Endothelial cell of umbilical vein (primary cell): ENCODE data around the gene MYOM3.

Experiments used
- EZH2 ChIP-seq: IDR thresholded peaks from 2 replicates; pipeline ENCODE4 v1.6.1; 2012; ENCODE audit warnings: borderline replicate concordance, low read depth, mild to moderate bottlenecking, moderate library complexity, low read length, inconsistent platforms; ENCODE audit not compliant: severe bottlenecking
- TF ChIP-seq, protein P1 (sequence below), 2 donors: IDR thresholded peaks; 1 replicate in 1 of 2; 2 replicates in 1 of 2; pipeline ENCODE4 v1.5.1; 2011; ENCODE audit warnings: low read length in 2 of 2, mild to moderate bottlenecking in 2 of 2, moderate library complexity in 2 of 2, control low read depth in 1 of 2, inconsistent platforms in 1 of 2, low read depth in 1 of 2; ENCODE audit not compliant: insufficient read depth in 1 of 2; ENCODE audit errors: extremely low read depth in 1 of 2

DNA sequence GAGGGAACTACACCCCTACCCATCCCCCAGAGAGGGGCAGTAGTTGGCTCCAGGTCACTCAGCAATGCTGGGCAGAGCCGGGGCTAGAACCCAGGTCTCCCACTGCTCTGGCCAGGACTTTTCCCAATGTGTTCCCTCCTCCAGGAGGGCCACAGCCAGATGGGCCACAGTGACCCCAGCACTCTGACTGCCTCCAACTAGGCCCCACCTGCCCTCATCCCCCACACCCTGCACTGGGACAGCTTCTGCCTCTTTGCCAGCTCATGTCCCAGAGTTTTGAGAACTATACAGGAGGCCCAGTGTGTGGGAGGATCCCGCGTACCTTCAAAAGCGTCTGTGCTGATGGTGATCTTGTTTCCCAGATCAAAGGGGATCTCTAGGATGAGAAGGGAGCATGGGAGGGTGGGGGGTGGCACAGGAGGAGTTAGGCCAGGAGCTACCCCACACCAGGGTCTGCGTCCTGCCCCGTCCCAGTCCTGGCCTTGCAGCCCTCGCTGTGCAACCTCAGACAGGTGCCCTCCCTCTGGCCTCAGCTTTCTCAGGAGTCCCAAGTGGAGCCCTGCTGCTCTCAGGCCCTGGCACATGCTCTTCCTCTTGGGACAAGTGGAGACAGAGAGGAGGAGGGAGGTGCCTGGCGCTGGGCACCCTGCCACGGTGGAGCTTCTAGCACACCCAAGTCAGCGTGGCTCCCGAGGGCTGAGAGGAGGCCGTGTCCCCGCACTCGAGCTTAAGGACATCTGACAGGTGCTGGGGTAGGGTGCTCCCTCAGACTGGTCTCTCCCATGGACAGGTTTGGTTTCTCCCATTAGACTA lies 22.0 kb downstream of the MYOM3 start:
- TF ChIP-seq EZH2, result no peak
- TF ChIP-seq, protein P1, sequence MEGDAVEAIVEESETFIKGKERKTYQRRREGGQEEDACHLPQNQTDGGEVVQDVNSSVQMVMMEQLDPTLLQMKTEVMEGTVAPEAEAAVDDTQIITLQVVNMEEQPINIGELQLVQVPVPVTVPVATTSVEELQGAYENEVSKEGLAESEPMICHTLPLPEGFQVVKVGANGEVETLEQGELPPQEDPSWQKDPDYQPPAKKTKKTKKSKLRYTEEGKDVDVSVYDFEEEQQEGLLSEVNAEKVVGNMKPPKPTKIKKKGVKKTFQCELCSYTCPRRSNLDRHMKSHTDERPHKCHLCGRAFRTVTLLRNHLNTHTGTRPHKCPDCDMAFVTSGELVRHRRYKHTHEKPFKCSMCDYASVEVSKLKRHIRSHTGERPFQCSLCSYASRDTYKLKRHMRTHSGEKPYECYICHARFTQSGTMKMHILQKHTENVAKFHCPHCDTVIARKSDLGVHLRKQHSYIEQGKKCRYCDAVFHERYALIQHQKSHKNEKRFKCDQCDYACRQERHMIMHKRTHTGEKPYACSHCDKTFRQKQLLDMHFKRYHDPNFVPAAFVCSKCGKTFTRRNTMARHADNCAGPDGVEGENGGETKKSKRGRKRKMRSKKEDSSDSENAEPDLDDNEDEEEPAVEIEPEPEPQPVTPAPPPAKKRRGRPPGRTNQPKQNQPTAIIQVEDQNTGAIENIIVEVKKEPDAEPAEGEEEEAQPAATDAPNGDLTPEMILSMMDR (IDR thresholded peaks at IDR 0.05; ENCODE audit: extremely low read depth in 1 of 2, insufficient read depth in 1 of 2, low read depth in 1 of 2, low read length in 2 of 2), result no peak
